ENCODE data around the gene TSHZ2.

DNA sequence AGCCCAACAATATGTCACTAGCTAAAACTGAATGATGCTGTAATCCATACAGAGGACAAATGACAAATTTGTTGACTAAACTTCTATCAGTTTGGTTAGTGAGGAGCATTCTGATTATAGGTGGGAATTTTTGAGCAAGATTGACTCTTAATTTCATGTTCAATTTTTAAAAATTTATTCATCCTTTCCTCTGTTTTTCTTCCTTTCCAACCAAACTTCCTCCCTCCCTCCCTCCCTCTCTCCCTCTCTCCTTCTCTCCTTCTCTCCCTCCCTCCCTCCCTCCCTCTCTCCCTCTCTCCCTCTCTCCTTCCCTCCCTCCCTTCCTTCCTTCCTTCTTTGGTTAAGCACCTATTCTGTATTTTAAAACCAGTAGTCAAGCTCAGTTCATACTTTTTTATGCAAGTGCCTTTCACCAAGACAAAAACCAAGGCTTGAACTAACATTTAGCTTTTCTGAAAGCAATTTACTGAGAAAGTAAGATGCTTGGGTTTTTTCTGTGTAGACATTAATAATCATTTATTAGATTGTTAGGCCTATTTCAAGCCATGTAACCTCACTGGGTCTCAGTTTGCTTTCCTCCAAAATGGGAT, 112.3 kb downstream of the TSHZ2 start:
- TF ChIP-seq, protein P1, sequence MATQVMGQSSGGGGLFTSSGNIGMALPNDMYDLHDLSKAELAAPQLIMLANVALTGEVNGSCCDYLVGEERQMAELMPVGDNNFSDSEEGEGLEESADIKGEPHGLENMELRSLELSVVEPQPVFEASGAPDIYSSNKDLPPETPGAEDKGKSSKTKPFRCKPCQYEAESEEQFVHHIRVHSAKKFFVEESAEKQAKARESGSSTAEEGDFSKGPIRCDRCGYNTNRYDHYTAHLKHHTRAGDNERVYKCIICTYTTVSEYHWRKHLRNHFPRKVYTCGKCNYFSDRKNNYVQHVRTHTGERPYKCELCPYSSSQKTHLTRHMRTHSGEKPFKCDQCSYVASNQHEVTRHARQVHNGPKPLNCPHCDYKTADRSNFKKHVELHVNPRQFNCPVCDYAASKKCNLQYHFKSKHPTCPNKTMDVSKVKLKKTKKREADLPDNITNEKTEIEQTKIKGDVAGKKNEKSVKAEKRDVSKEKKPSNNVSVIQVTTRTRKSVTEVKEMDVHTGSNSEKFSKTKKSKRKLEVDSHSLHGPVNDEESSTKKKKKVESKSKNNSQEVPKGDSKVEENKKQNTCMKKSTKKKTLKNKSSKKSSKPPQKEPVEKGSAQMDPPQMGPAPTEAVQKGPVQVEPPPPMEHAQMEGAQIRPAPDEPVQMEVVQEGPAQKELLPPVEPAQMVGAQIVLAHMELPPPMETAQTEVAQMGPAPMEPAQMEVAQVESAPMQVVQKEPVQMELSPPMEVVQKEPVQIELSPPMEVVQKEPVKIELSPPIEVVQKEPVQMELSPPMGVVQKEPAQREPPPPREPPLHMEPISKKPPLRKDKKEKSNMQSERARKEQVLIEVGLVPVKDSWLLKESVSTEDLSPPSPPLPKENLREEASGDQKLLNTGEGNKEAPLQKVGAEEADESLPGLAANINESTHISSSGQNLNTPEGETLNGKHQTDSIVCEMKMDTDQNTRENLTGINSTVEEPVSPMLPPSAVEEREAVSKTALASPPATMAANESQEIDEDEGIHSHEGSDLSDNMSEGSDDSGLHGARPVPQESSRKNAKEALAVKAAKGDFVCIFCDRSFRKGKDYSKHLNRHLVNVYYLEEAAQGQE (IDR thresholded peaks at IDR 0.05; ENCODE audit: low read depth), result no peak
- TF ChIP-seq NFIC (IDR thresholded peaks at IDR 0.05) (no peak), ZBTB7A (IDR thresholded peaks at IDR 0.05; ENCODE audit: low read depth) (no peak), RAD21 (IDR thresholded peaks at IDR 0.05; ENCODE audit: low read depth) (no peak), YY1 (IDR thresholded peaks at IDR 0.05; ENCODE audit: low read depth) (no peak), EP300 (IDR thresholded peaks at IDR 0.05; ENCODE audit: borderline replicate concordance) (no peak), CEBPB (IDR thresholded peaks at IDR 0.05) (no peak), EGR1 (IDR thresholded peaks at IDR 0.05) (no peak), TAF1 (IDR thresholded peaks at IDR 0.05; ENCODE audit: low read depth) (no peak), CREB1 (IDR thresholded peaks at IDR 0.05; ENCODE audit: low read depth) (no peak), FOXM1 (IDR thresholded peaks at IDR 0.05; ENCODE audit: borderline replicate concordance, low read depth) (no peak), TCF12 (IDR thresholded peaks at IDR 0.05; ENCODE audit: low read depth) (no peak)
- TF ChIP-seq, protein P2, sequence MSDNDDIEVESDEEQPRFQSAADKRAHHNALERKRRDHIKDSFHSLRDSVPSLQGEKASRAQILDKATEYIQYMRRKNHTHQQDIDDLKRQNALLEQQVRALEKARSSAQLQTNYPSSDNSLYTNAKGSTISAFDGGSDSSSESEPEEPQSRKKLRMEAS (IDR thresholded peaks at IDR 0.05), result no peak
- TF ChIP-seq, protein P3, sequence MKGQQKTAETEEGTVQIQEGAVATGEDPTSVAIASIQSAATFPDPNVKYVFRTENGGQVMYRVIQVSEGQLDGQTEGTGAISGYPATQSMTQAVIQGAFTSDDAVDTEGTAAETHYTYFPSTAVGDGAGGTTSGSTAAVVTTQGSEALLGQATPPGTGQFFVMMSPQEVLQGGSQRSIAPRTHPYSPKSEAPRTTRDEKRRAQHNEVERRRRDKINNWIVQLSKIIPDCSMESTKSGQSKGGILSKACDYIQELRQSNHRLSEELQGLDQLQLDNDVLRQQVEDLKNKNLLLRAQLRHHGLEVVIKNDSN (IDR thresholded peaks at IDR 0.05), result no peak

Measured in Ishikawa (cell line).